GF-D8 (cell line): Measurements from ENCODE around the gene SNX9.

Experiments
- DNase-seq: peaks from one replicate; lab custom pipeline; 2025; lab: John Stamatoyannopoulos, UW

The SNX9 gene

DNA sequence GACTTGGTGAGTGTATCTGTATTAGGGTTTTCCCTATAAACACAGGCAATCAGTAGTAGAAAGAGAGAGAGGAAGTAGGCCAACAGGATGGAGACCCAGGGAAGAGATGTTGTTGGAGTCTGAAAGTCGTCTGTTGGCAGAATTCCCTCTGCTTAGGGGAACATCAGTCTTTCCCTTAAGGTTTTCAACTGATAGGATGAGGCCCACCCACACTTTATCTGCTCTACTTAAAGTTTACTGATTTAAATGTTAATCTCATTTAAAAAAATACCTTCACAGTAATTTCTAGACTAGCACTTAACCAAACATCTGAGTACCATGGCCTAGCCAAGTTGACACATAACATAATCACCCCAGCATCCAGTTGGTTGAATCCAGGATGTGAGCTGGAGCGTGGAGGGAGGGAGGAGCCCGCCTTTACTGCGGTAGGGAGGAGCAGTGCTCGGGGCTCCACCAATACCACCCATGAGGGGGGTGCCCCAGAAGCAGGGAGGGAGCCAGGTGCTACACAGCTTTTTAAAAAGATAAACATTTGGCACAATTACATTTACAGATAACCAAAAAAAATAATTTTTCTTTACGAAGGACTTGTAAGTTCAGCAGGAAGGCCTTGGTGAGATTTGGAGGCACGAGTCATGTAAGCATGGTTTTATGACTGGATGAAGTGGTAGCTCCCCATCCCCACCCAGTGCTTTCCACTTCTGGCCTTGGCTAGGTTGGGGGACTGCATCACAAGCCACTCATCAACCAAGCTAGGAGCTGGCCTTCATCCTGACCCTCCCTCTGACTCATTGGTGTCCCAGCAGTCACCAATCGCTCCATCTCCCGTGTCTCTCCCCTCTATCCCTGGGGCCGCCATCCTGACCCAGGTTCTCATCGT is 18.4 kb upstream of the SNX9 start:
- DNase-seq = no peak

DNA sequence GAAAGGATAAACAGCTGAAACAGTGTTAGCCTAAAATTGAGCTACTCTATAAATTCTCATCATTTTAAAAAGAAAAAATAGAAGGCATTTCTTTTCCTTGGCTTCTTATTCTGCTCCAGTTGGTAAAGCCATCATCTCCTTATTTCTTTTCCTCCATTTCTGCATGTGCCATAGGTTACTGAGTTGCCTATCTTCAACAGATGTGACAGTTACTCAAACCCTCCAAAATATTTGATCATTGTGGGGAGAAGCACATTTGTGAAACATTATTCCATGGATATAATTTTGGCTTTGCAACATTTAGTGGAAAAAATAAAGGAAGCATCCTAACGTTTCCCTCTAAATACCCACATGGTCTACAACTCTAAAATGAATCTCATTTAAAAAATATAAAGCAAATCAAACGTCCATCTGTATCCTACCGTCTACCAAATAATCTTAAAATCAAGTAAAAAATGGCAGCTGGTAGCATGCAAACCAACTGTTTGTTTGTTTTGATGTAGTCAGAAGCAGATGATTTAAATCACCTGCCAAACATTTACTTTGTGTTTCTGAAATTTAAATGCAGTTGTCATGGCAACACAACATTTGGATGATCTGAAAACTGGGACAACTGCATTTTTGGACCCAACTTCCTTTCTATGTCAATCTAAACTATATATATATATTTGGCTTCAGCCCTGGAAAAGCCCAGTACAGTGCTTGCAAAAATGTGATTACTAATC is 16.8 kb upstream of the SNX9 start:
- DNase-seq = no peak

DNA sequence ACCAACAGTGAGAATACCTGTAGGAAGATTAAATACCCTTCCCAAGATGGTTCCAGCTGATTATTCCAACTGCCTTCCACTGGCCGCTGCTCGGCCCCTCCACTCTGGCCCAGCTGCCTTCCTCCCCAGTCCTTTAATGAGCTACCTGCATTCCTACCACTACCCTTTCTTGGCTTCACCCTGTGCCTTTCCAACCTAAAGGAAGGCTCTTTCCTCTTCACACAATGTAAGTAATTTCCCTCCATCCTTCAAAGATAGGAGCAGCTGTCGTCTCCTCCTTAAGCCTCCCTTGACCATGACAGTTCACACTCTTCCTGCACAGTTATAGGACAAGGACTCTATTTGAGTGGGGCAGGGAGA is 16.2 kb upstream of the SNX9 start:
- no peak for DNase-seq

DNA sequence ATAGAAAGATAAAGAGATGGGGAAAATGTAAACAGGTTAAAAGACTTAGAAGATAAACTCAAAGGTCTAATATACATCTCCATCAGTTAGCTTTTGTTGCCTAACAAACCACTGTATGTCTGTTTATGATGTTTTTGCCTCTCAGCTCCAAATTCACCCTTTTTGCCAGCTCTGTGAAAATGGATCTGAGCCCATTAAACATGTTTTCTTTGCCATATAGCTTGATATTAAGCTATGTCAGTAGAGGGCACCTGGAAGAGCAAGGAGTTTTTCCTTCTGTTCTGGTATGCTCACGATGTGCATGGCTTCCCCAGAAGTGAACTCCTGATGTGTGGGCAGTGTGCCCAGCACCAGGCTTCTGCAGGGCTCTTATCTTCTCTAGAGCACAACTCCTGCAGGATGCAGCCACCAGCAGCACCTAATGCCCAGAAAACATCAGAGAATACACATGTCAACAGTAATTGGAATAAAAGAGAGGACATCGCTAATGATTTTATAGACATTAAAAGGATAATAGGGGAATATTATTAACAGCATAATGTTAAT is 14.6 kb upstream of the SNX9 start:
- DNase-seq = no peak

DNA sequence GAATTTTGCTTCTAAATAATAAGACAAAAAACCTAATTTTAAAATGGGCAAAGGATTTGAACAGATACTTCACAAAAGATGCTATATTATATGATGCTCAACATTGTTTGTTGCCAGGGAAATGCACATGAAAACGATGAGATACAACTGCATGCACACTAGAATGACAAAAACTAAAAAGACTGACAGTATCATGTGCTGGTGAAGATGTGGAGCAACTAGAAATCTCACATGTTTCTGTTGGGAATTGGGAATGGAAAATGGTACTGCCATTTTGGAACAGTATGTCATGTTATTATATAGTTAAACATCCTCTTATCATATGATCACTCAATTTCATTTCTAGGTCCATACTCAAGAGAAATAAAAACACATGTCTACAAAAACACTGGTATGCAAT is 13.4 kb upstream of the SNX9 start:
- no peak for DNase-seq

DNA sequence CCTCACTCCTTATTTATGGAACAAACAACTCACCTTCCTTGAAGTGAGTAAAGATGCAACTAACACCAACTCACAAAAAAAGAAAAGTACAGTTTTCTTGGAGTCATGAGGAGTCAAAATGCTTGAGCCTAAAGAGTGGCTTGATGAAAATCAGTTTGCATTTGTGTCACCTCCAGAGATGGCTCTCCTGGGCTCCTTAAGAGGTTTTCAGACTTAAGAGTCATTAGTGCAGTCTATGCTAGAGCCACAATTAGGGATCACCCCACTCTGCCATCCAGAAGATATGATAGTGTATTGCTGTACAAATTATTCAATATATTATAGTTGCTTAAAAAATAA is 11.9 kb upstream of the SNX9 start:
- DNase-seq = no peak

DNA sequence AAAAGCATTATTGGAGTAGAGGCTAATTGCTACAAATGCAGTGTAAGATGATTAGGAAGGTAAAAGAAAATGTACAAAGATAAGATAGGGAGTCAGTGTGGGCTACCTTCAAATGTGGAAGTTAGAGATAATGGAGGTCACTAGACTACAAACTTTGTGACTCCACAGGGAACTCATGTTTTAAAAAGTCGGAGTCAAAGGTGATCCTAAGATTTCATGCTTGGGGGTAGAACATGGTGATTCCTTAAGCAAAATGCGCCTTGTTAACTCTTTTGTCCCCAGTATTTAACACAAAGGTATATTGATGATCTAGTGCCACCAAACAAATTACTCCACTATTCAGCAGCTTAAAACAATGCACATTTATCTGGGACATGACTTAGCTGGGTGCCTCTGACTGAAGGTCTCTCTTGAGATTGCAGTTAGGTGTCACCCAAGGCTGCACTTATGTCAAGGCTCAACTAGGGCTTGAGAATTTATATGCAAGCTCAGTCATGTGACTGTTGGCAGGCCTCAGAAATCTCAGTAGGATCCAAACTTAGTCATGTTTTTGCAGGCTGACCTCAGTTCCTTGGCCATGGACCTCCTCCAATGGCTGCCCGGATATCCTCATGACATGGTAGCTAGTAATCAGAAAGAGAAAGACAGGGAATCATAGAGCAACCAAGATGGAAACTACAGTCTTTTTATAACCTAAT is 11.4 kb upstream of the SNX9 start:
- DNase-seq = no peak

DNA sequence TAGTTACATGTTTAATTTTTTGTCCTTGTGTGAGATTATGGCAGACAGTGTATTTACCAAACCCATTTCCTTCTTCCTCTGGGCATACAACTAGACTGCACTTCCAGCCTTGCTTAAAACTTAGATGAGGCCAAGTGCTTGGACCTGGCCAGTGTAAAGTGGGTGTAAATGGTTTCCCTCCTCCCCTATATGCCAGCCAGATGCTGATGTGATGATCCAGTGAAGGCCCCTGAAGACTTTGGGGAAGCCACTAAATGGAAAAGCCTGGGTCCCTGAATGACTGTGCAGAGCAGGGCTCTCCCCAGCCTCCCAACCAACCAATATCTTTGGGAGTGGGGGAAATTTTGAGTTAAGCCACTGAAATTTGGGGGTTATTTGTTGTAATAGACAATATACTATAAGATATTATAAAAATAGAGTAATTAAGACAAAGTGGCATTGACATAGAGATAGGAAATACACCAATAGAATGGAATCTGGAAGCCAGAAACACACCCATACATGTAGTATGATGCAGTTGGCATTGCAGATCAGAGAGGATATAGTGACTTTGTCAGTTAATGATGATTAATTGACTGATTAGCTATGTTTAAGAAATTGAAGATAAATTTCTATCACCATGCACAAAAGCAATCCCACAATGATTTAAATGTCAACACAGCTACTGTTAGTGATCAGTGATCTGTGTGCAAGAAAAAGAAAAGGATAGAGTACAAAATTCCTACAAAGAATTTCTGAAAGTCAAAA is 10.4 kb upstream of the SNX9 start:
- no peak for DNase-seq

DNA sequence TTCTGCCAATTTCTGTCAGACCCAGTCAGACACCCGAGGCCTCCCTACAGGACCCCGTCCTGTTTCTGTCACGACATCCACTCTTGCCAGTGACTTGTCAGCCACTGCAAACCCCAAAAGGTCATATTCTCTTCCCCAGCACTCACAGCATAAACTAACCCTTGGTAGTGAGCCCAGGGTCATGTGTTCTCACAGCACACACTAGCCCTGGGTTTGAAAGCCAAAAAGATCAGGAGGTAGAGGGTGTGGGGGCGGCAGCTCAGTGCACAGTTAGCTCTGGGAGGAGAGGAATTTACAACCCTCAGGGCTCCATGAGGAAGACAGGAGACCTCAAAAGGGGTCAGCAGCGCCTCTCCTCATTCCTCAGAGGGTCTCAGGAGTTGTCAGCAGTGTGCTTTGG is 9.9 kb upstream of the SNX9 start:
- DNase-seq = no peak

DNA sequence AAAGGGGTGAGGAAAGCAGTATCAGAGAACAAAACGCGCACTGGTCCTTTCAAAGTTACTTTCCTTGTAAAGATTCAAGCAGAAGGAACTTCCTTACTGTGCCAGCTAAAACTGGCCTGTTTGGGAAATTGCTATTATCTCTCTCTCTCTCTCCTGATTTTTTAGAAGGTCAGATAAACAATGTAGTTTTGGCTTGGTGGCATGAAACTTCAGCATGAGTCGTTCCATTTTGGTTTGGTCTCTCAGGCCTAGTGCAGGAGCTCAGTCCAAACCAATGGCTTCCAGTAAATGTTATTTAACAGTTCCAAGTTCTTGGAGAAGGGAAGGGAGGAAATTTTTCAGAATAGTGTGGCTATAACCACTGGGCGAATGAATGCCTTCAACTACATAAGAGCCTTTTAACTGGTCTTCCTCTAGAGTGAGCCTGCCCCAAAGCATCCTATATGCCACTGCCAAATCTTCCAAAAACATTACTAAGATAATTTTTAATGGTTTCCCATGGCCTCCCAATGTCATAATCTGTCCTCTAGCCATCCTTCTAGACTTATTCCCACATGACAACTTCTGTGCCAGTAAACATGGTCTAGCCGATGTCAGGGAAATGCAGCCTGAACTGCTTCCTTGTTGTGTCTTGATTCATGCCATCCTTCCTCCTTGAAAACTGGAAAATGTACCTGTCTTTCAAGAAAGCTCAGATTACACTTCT is 9.1 kb upstream of the SNX9 start:
- DNase-seq = no peak

DNA sequence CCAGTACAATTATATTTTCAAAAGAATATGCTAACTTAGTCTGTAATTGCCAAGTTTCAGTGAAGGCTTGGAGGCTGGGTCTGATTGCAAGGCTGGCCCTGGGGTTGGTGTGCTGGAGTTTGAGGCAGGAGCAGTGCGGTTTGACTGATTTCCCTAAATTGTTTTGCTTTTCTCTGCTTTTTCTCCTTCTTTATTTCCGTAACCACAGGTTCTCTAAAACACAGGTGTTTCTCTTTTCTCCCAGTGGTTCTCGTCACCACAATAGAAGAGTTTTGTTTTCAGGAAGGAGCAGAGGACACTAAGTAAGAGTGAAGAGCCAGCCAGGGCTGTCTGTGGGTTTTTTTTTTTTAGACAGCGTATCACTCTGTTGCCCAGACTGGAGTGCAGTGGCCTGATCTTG is 8.2 kb upstream of the SNX9 start:
- DNase-seq = no peak

DNA sequence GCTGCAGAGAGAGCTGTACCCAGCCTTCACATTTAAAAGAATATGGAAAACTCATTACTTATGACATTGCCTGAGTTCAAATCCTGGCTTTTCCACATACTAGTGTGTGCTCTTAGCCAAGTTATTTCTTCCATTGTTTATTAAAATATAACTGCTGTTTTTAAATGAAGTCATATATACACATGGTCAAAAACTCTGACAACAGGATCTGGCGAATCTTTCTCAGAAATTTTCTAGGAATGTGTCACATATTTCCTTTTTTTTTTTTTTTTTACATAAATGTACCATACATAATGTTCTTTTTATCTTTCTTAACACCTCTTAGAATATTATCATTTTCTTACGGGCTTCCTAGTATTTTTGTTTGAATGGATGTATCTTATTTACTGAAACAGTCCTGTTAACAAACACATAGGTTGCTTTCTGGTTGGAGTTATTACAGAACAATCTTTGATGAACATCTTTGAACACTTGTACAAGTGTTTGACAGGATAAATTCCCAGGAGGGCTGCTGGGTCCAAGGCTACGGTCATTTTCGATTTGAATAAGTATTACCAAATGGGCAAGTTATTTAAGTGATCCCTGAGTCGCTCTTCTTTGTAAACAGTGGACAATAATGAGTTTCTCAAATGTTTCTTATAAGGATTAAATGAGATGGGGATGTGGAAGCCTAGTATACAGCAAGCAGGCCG is 1.6 kb upstream of the SNX9 start:
- DNase-seq = no peak

DNA sequence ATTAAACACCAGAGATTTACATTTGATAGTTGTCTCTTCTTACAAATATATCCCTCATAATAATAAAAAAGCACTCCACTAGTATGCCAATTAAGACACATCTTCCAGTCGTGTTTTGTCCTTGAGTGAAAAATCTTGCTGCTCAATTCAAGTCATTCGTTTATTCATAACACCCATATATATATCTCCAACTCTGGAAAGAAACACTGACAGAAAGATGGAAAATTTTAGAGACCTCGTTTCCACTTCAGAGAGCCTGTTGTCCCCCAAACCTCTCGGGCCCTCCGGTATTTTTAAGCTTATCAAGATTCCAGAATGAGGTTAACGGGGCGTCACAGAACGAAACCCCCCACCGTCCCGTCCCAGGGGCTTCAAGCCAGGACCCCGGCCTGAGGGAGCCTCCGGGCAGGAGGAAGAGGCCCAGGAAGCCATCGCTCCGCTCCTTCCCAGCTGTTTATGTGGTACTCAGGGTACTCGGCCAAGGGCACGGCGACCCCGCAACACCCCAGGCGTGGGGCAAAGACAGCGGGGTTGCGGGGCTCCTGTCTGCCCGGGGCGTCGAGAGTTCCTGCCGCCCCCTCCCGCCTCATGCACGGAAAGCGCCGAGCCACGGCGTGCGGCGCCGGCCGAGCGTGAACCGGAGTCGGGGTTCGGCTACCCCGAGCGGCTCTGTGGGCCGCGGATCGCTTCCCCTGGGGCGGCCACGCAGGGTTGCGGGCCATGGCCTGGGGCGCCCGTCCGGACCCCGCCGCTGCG is 623 bp upstream of the SNX9 start:
- DNase-seq = no peak

DNA sequence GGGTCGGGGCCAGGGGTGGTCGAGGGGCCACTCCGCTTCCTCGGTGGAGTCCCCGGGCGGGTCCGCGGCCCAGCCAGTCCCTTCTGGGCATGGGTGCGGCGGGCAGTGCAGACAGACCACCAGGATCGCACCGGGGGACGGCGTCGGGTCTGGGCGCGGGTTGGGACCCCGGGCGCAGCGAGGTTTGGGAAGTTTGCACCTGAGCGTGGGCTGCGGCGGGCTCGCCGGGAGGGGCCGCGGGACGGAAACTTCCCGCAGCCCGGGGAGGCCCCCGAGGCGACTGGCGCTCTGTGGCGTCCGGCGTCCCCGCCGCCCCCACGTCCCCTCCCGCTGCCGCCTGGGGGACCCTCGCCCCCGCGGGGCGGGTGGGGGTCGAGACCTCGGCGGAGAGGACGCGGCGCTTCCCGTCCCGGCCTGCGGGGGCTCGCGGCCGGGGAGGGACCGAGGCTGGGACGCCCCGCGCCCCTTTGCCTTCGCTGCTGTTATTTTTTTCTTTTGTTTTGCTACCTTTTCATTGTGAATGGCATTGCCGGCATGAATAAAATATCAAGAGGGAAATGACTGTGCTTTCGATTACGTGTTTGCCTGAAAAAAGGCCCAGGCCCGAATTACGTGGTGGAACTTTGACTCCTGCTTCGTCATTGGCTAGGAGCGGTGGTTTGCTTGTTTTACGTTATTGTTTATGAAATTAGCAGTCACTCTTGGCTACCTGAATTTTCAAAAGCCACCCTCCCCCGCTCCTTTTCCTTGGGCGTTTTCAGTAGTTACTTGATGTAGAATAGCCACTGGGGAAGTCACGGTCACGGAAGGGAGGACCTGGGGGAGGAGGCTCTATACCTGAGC is 703 bp downstream of the SNX9 start:
- no peak for DNase-seq

DNA sequence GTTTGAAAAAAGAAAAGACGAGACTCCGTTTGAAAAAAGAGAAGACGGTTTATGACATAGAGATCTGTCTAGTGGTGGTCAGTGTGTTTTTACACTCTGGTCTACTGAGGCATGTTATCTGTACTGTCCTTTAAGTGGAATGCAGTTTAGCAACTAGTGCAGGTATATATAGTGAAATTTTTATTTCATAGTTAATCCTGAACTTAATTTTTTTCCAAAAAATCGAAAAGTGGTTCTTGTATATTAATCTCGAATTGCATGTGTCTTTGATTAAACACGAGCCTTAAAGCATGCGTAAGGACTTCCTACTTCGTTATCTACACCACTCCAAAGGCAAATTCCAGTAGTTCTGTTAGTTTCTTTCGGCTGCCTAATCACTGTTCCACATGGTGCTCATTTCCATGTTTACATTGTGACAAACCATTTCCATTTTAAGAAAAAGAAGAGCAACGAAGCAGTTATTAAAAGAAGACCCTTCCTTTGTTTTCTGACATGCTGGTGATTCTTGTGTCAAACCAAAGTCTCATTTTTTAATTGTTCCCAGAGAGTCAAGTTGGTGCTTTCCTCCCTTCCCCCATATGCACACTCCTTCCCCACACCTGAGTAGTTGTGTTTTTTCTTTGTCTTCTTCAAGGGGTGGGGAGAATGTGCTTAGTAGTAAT is 2.3 kb downstream of the SNX9 start:
- DNase-seq = no peak

DNA sequence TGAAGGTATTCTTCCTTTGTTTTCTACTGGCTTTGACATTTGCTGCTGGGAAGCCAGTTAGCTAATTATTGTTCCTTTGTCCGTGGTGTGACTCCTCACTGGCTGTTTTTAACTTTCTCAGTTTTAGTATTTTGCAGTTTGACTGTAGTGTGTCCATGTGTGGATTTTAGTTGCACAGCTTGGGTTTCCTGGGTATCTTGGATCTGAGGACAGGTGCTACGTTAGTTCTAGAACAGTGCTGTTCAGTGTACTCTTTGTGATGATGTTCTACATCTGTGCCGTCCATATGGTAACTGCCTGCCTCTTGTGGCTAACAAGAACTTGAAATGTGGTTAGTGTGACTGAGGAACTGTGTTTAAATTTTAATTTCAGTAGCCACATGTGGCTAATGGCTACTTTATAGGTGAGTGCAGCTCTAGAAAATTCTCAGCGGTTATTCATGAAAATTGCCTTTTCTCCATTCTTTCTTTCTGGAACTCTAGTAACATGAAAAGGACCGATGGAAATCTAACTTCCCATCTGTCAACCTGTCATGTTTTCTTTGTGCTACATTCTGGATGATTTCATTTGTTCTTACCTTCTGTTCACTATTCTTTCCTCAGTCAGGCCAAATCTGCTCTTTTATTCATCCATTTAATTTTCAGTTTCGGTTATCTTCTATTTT is 7.4 kb downstream of the SNX9 start:
- DNase-seq = no peak

DNA sequence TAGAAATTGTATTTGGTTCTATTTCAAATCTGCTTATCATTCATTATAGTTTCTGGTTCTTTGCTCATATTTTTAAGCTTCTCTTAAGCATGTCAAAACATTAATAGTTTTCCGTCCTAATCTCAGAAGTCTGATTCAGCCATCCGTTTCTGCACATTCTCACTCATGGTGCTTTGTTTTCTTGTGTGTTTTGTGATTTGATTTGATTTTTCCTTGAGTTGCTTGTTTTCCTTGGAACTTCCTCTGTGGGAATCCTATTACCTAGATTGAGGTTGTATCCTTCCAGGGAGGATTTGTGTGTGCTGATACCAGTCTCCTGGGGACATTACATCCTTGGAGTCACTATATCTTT is 7.9 kb downstream of the SNX9 start:
- DNase-seq = no peak
